Activated CD8-positive, alpha-beta T cell treated with anti-CD3 and anti-CD28 coated beads, Interleukin-2, amount 10 ng/mL, durations not matched to agents 7 days and 5 days (primary cell): ENCODE results near the gene NDRG4. TPM values are rescaled to one million over a fixed set of nuclear protein-coding genes. Genes with fewer than 3 reads are reported as not detected.
"Not testable (repeated sequence)": the region's sequence is repeated elsewhere in the genome, so short reads cannot be mapped to it uniquely, and the experiment has no call there.

Experiments
- ATAC-seq: fragments of 150-1000 bp; cut with Tn5 transposase; one replicate; pipeline ENCODE4 v1.10.0; 2021; ENCODE audit warnings: moderate library complexity
- CTCF ChIA-PET: fragments of 350-600 bp; sonication (Branson Sonifier 250); formaldehyde crosslinking; loops from one replicate; lab custom pipeline; 2021; ENCODE audit warnings: antibody characterized with exemption; lab: Charles Lee
- POLR2A ChIA-PET: fragments of 350-600 bp; sonication (Branson Sonifier 250); formaldehyde crosslinking; loops from one replicate; lab custom pipeline; 2021; ENCODE audit warnings: antibody characterized with exemption; lab: Charles Lee
- DNase-seq: peaks from one replicate; pipeline ENCODE4 v3.0.0-alpha.2; 2020
- H3K27ac Mint-ChIP-seq: one replicate; pipeline ENCODE4 v1.8.0; 2021; ENCODE audit warnings: mild to moderate bottlenecking, mixed read lengths
- H3K27me3 Mint-ChIP-seq: one replicate; pipeline ENCODE4 v1.8.0; 2021; ENCODE audit warnings: low read depth, mixed read lengths
- H3K36me3 Mint-ChIP-seq: one replicate; pipeline ENCODE4 v1.8.0; 2021; ENCODE audit warnings: low read depth, mixed read lengths
- H3K4me1 Mint-ChIP-seq: one replicate; pipeline ENCODE4 v1.8.0; 2021; ENCODE audit warnings: low read depth, mixed read lengths
- H3K4me3 Mint-ChIP-seq: one replicate; pipeline ENCODE4 v1.8.0; 2021; ENCODE audit warnings: mild to moderate bottlenecking, mixed read lengths
- H3K9me3 Mint-ChIP-seq: one replicate; pipeline ENCODE4 v1.8.0; 2022; ENCODE audit warnings: mixed read lengths; ENCODE audit not compliant: insufficient read depth
- total RNA-seq, 2 experiments: library from RNA; stranded (reverse); gene quantifications; one replicate each; pipeline ENCODE4 v1.2.3, GENCODE V29; 2021

The NDRG4 gene
- total RNA-seq, 2 experiments from 2014 or later, result not detected

GRCh38 chr16:58487566-58488351 lies 12.2 kb upstream of the NDRG4 start:
- ChIA-PET POLR2A (interaction anchor here (1.0 kb wide), 1 partner anchor 151 kb away, joined by 3 read pairs; no protein-coding TSS in a partner anchor), CTCF (interaction anchor here (0.6 to 7.0 kb wide), 17 partner anchors 9 to 273 kb away, joined by 3 to 149 read pairs (median 4); partner anchors contain the start of genes GINS3 and NDRG4)
- DNase-seq, result peak; percentile 79
- H3K36me3 Mint-ChIP-seq, result no peaks in the 10 kb centered on the region
- no peaks in the 10 kb centered on the region for H3K4me1 Mint-ChIP-seq
- H3K4me3 Mint-ChIP-seq, result no peak overlapping the region
- H3K9me3 Mint-ChIP-seq, result no peaks in the 10 kb centered on the region
- H3K27ac Mint-ChIP-seq, result no peak overlapping the region
- H3K27me3 Mint-ChIP-seq, result peaks cover 5% of the 10 kb centered on the region
- peak; percentile 90 for ATAC-seq

- Mint-ChIP-seq H3K27me3 (peaks cover 7% of the 10 kb centered on the region), H3K36me3 (no peaks in the 10 kb centered on the region), H3K4me3 (no peak overlapping the region), H3K9me3 (no peaks in the 10 kb centered on the region), H3K27ac (no peak overlapping the region), H3K4me1 (no peaks in the 10 kb centered on the region)
- DNase-seq (no peak), ATAC-seq (no peak)
- POLR2A ChIA-PET, result no interaction called here
- CTCF ChIA-PET, result interaction anchor here (0.9 to 7.0 kb wide), 11 partner anchors 17 to 268 kb away, joined by 3 to 149 read pairs (median 5); no protein-coding TSS in a partner anchor
These were observed 11.4 kb upstream of the NDRG4 start for GRCh38 chr16:58488531-58488930.

GRCh38 chr16:58490065-58490464 lies 9.9 kb upstream of the NDRG4 start:
- no peak overlapping the region for H3K27ac Mint-ChIP-seq
- ATAC-seq (no peak), DNase-seq (no peak)
- H3K4me3 Mint-ChIP-seq, result no peak overlapping the region
- POLR2A ChIA-PET, result no interaction called here
- H3K27me3 Mint-ChIP-seq, result peaks cover 7% of the 10 kb centered on the region
- CTCF ChIA-PET, result interaction anchor here (1.2 to 7.0 kb wide), 2 partner anchors 9 to 154 kb away, joined by 4 to 149 read pairs; no protein-coding TSS in a partner anchor
- H3K4me1 Mint-ChIP-seq, result peaks cover 3% of the 10 kb centered on the region
- H3K36me3 Mint-ChIP-seq, result no peaks in the 10 kb centered on the region
- no peaks in the 10 kb centered on the region for H3K9me3 Mint-ChIP-seq

GRCh38 chr16:58490539-58490938 lies 9.4 kb upstream of the NDRG4 start:
- POLR2A ChIA-PET, H3K27me3 Mint-ChIP-seq, ATAC-seq, H3K36me3 Mint-ChIP-seq, H3K4me1 Mint-ChIP-seq, H3K4me3 Mint-ChIP-seq, H3K27ac Mint-ChIP-seq, DNase-seq, H3K9me3 Mint-ChIP-seq: not testable (repeated sequence)
- CTCF ChIA-PET, result interaction anchor here (1.0 to 3.0 kb wide), 2 partner anchors 146 to 154 kb away, joined by 3 to 13 read pairs; no protein-coding TSS in a partner anchor

GRCh38 chr16:58492066-58492465 lies 7.9 kb upstream of the NDRG4 start:
- Mint-ChIP-seq H3K27me3 (peaks cover 5% of the 10 kb centered on the region), H3K9me3 (no peaks in the 10 kb centered on the region), H3K27ac (no peak overlapping the region), H3K4me1 (peaks cover 9% of the 10 kb centered on the region), H3K4me3 (no peak overlapping the region), H3K36me3 (no peaks in the 10 kb centered on the region)
- CTCF ChIA-PET, result interaction anchor here (3.0 kb wide), 1 partner anchor 155 kb away, joined by 13 read pairs; no protein-coding TSS in a partner anchor
- ATAC-seq (no peak), DNase-seq (no peak)
- POLR2A ChIA-PET, result no interaction called here

- Mint-ChIP-seq H3K9me3 (no peaks in the 10 kb centered on the region), H3K27ac (no peak overlapping the region), H3K4me3 (no peak overlapping the region), H3K27me3 (peaks cover 7% of the 10 kb centered on the region), H3K4me1 (peaks cover 9% of the 10 kb centered on the region), H3K36me3 (no peaks in the 10 kb centered on the region)
- ChIA-PET POLR2A (no interaction called here), CTCF (interaction anchor here (3.0 kb wide), 1 partner anchor 156 kb away, joined by 13 read pairs; no protein-coding TSS in a partner anchor)
- ATAC-seq (no peak), DNase-seq (no peak)
These were observed 7.2 kb upstream of the NDRG4 start for GRCh38 chr16:58492735-58493134.

- peaks cover 7% of the 10 kb centered on the region for H3K27me3 Mint-ChIP-seq
- CTCF ChIA-PET, result interaction anchor here (1.0 to 3.2 kb wide), 2 partner anchors 157 to 194 kb away, joined by 3 to 17 read pairs; no protein-coding TSS in a partner anchor
- H3K4me1 Mint-ChIP-seq, result peaks cover 9% of the 10 kb centered on the region
- no peak for DNase-seq
- no peaks in the 10 kb centered on the region for H3K9me3 Mint-ChIP-seq
- no peak overlapping the region for H3K4me3 Mint-ChIP-seq
- no peaks in the 10 kb centered on the region for H3K36me3 Mint-ChIP-seq
- H3K27ac Mint-ChIP-seq, result no peak overlapping the region
- POLR2A ChIA-PET, result no interaction called here
- ATAC-seq, result no peak
These were observed 6.0 kb upstream of the NDRG4 start for GRCh38 chr16:58493756-58494431.

GRCh38 chr16:58494981-58495520 lies 4.9 kb upstream of the NDRG4 start:
- Mint-ChIP-seq H3K4me1 (peaks cover 9% of the 10 kb centered on the region), H3K27ac (no peak overlapping the region), H3K36me3 (no peaks in the 10 kb centered on the region), H3K27me3 (peaks cover 8% of the 10 kb centered on the region), H3K9me3 (no peaks in the 10 kb centered on the region), H3K4me3 (no peak overlapping the region)
- POLR2A ChIA-PET, result interaction anchor here (0.6 to 1.3 kb wide), 2 partner anchors 103 to 179 kb away, joined by 3 to 4 read pairs; partner anchors contain the start of gene GINS3
- ATAC-seq, result peak; percentile 72
- peak; percentile 79 for DNase-seq
- CTCF ChIA-PET, result interaction anchor here (0.9 to 3.2 kb wide), 5 partner anchors 108 to 261 kb away, joined by 3 to 17 read pairs (median 4); no protein-coding TSS in a partner anchor

GRCh38 chr16:58495521-58496331 lies 4.2 kb upstream of the NDRG4 start:
- DNase-seq (no peak), ATAC-seq (no peak)
- Mint-ChIP-seq H3K9me3 (no peaks in the 10 kb centered on the region), H3K4me1 (peaks cover 9% of the 10 kb centered on the region), H3K4me3 (no peak overlapping the region), H3K27me3 (peaks cover 14% of the 10 kb centered on the region), H3K27ac (no peak overlapping the region), H3K36me3 (no peaks in the 10 kb centered on the region)
- ChIA-PET POLR2A (interaction anchor here (1.3 kb wide), 1 partner anchor 104 kb away, joined by 4 read pairs; the partner anchor contains the start of gene GINS3), CTCF (interaction anchor here (0.9 to 3.2 kb wide), 6 partner anchors 8 to 260 kb away, joined by 3 to 17 read pairs (median 4); no protein-coding TSS in a partner anchor)

- DNase-seq (no peak), ATAC-seq (no peak)
- Mint-ChIP-seq H3K36me3 (no peaks in the 10 kb centered on the region), H3K27me3 (peaks cover 19% of the 10 kb centered on the region), H3K9me3 (no peaks in the 10 kb centered on the region), H3K4me1 (peaks cover 16% of the 10 kb centered on the region), H3K4me3 (no peak overlapping the region), H3K27ac (no peak overlapping the region)
- ChIA-PET POLR2A (no interaction called here), CTCF (no interaction called here)
These were observed 2.5 kb upstream of the NDRG4 start for GRCh38 chr16:58497468-58497867.

- peaks cover 16% of the 10 kb centered on the region for H3K4me1 Mint-ChIP-seq
- no peaks in the 10 kb centered on the region for H3K9me3 Mint-ChIP-seq
- H3K27me3 Mint-ChIP-seq, result peaks cover 19% of the 10 kb centered on the region
- ChIA-PET POLR2A (no interaction called here), CTCF (no interaction called here)
- no peak overlapping the region for H3K27ac Mint-ChIP-seq
- no peak overlapping the region for H3K4me3 Mint-ChIP-seq
- no peak for ATAC-seq
- no peaks in the 10 kb centered on the region for H3K36me3 Mint-ChIP-seq
- DNase-seq, result no peak
These were observed 2.0 kb upstream of the NDRG4 start for GRCh38 chr16:58497935-58498334.
